Upper lobe of left lung (tissue), 4 donors: Measurements from ENCODE around the gene PDLIM4.

Experiments used
- EP300 ChIP-seq, 4 donors: sonication (generic); formaldehyde crosslinking; IDR thresholded peaks; one replicate each; pipeline ENCODE4 v1.5.1; 2017; ENCODE audit warnings: antibody characterized with exemption in 4 of 4, control low read depth in 2 of 4
- POLR2A ChIP-seq, 4 donors: fragments of 450-650 bp; IDR thresholded peaks; one replicate each; pipeline ENCODE4 v1.5.1; 2016 to 2017; ENCODE audit warnings: antibody characterized with exemption in 4 of 4, mild to moderate bottlenecking in 2 of 4
- POLR2AphosphoS5 ChIP-seq, 2 donors: sonication (generic); formaldehyde crosslinking; IDR thresholded peaks; one replicate each; pipeline ENCODE4 v1.5.1; 2017; ENCODE audit warnings: antibody characterized with exemption in 2 of 2
- TF ChIP-seq, protein P1 (sequence below), 6 experiments: fragments of 450-650 bp in 4 of 6; fragments of 200-600 bp in 2 of 6; sonication (generic) in 2 of 6; IDR thresholded peaks; one replicate each; pipeline ENCODE4 v1.5.1; 2016 to 2019; ENCODE audit warnings: antibody characterized with exemption in 6 of 6

- TF ChIP-seq, protein P1, sequence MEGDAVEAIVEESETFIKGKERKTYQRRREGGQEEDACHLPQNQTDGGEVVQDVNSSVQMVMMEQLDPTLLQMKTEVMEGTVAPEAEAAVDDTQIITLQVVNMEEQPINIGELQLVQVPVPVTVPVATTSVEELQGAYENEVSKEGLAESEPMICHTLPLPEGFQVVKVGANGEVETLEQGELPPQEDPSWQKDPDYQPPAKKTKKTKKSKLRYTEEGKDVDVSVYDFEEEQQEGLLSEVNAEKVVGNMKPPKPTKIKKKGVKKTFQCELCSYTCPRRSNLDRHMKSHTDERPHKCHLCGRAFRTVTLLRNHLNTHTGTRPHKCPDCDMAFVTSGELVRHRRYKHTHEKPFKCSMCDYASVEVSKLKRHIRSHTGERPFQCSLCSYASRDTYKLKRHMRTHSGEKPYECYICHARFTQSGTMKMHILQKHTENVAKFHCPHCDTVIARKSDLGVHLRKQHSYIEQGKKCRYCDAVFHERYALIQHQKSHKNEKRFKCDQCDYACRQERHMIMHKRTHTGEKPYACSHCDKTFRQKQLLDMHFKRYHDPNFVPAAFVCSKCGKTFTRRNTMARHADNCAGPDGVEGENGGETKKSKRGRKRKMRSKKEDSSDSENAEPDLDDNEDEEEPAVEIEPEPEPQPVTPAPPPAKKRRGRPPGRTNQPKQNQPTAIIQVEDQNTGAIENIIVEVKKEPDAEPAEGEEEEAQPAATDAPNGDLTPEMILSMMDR (IDR thresholded peaks at IDR 0.05), result no peak
- TF ChIP-seq EP300 (IDR thresholded peaks at IDR 0.05), result no peak
- no peak for TF ChIP-seq POLR2A (IDR thresholded peaks at IDR 0.05)
- no peak for TF ChIP-seq POLR2AphosphoS5 (IDR thresholded peaks at IDR 0.05)
Observed at GRCh38 chr5:132269635-132270334, 12.3 kb downstream of the PDLIM4 start.
